K562 (cell line): Measurements from ENCODE around the gene MTPN. TPM values are rescaled to one million over a fixed set of nuclear protein-coding genes. Genes with fewer than 3 reads are reported as not detected.

Experiments
- ATAC-seq: fragments of 200-7000 bp; cut with Tn5 transposase; 3 replicates; pipeline ENCODE4 v1.9.1; 2020; ENCODE audit warnings: moderate library complexity
- BruUV-seq: library from RNA; stranded (reverse); fragments of 400-500 nt; replicated peaks from 2 replicates; lab custom pipeline; 2021; lab: Mats Ljungman, UMichigan
- CTCF ChIA-PET: fragments of 300-600 bp; formaldehyde crosslinking; extraction: SDS; loops from one replicate; lab custom pipeline; 2021; ENCODE audit warnings: low intra/inter-chr PET ratio; lab: Yijun Ruan, JAX
- POLR2A ChIA-PET: fragments of 300-600, 350-650 bp; sonication (Branson Sonifier 250); formaldehyde crosslinking; extraction: SDS; loops from one replicate; lab custom pipeline; 2021; ENCODE audit warnings: antibody characterized with exemption, inconsistent platforms; lab: Yijun Ruan, JAX
- DNase-seq, 4 experiments: peaks; one replicate each; pipeline versions ENCODE4 v3.0.0 to v3.0.0-alpha.2; 2011 to 2018; ENCODE audit warnings: low spot score in 3 of 4, mixed read lengths in 3 of 4; ENCODE audit errors: extremely low read depth in 1 of 4
- FAIRE-seq: peaks from 2 replicates; lab custom pipeline; 2011; peaks lifted over from hg19 to GRCh38; lab: Jason Lieb, UNC
- H2AFZ ChIP-seq: 2 replicates; pipeline ENCODE4 v1.6.0; 2011; ENCODE audit warnings: low read depth, low read length, control low read depth, inconsistent platforms
- H3K27ac ChIP-seq: fragments of 200-600 bp; 3 replicates; pipeline ENCODE4 v1.8.0; 2011; ENCODE audit warnings: low read depth, mild to moderate bottlenecking, control low read depth, inconsistent platforms, low read length, moderate library complexity, mixed read lengths; ENCODE audit errors: extremely low read depth
- H3K27me3 ChIP-seq, 2 experiments: fragments of 300-600 bp in 1 of 2; 2 replicates in 1 of 2; 3 replicates in 1 of 2; pipeline versions ENCODE4 v1.6.0 to v1.8.0; 2011; ENCODE audit warnings: inconsistent platforms in 2 of 2, low read length in 2 of 2, mild to moderate bottlenecking in 1 of 2, mixed read lengths in 1 of 2, moderate library complexity in 1 of 2; ENCODE audit not compliant: control insufficient read depth in 2 of 2, insufficient read depth in 2 of 2
- H3K36me3 ChIP-seq: fragments of 300-600 bp; 3 replicates; pipeline ENCODE4 v1.8.0; 2011; ENCODE audit warnings: mild to moderate bottlenecking, low read length, inconsistent platforms; ENCODE audit not compliant: control insufficient read depth, insufficient read depth
- H3K4me1 ChIP-seq, 2 experiments: fragments of 200-600 bp in 1 of 2; replicated peaks in 1 of 2; 2 replicates in 1 of 2; 3 replicates in 1 of 2; pipeline versions ENCODE4 v1.5.1 to v1.8.0; 2011; ENCODE audit warnings: inconsistent platforms in 2 of 2, low read length in 2 of 2, mild to moderate bottlenecking in 1 of 2, mixed read lengths in 1 of 2, moderate library complexity in 1 of 2; ENCODE audit not compliant: control insufficient read depth in 2 of 2, insufficient read depth in 2 of 2
- H3K4me2 ChIP-seq: 2 replicates; pipeline ENCODE4 v1.6.1; 2011; ENCODE audit warnings: low read length, control low read depth, inconsistent platforms, mixed read lengths; ENCODE audit not compliant: insufficient read depth
- H3K4me3 ChIP-seq: fragments of 200-600 bp; sonication (generic), shearing (Covaris generic); 2 replicates; pipeline ENCODE4 v1.5.1; 2016; ENCODE audit warnings: control low read depth, inconsistent platforms
- H3K79me2 ChIP-seq: fragments of 200-600 bp; 3 replicates; pipeline ENCODE4 v1.8.0; 2011; ENCODE audit warnings: low read length, inconsistent platforms; ENCODE audit not compliant: control insufficient read depth, insufficient read depth
- H3K9ac ChIP-seq, 2 experiments: 2 replicates each; pipeline versions ENCODE4 v1.6.0 to v1.6.1; 2011; ENCODE audit warnings: low read depth in 2 of 2, low read length in 2 of 2, control low read depth in 1 of 2, inconsistent platforms in 1 of 2, mild to moderate bottlenecking in 1 of 2, mixed read lengths in 1 of 2; ENCODE audit not compliant: insufficient read depth in 1 of 2
- H3K9me1 ChIP-seq: one replicate; pipeline ENCODE4 v1.6.0; 2011; ENCODE audit warnings: inconsistent platforms, mild to moderate bottlenecking, low read length, moderate library complexity; ENCODE audit not compliant: control insufficient read depth, insufficient read depth
- H3K9me3 ChIP-seq: replicated peaks from 2 replicates; pipeline ENCODE4 v1.5.1; 2011; ENCODE audit warnings: low read depth, low read length, inconsistent platforms; ENCODE audit not compliant: control insufficient read depth, insufficient read depth
- H4K20me1 ChIP-seq: replicated peaks from 2 replicates; pipeline ENCODE4 v1.6.1; 2011; ENCODE audit warnings: low read length, inconsistent platforms, mixed read lengths; ENCODE audit not compliant: control insufficient read depth, insufficient read depth
- BDP1 ChIP-seq: IDR thresholded peaks from 3 replicates; pipeline ENCODE4 v1.6.1; 2011; ENCODE audit not compliant: insufficient read length, insufficient read depth
- BRF1 ChIP-seq: IDR thresholded peaks from 3 replicates; pipeline ENCODE4 v1.6.1; 2011; ENCODE audit warnings: borderline replicate concordance, mild to moderate bottlenecking; ENCODE audit not compliant: insufficient read length; ENCODE audit errors: extremely low read depth
- GATAD2A ChIP-seq: fragments of 450-650 bp; IDR thresholded peaks from 2 replicates; pipeline ENCODE4 v1.6.1; 2017
- WGBS: fragments of 100-300 bp; shearing (Covaris generic); methylation state at CpG from one replicate; pipeline ENCODE4 v1.1.6; 2016; ENCODE audit warnings: low coverage, mixed read lengths; ENCODE audit not compliant: insufficient coverage; ENCODE audit errors: missing lambda C conversion rate; 5-methylcytosine and 5-hydroxymethylcytosine counted together
- in situ Hi-C: fragments of 300-500 bp; cut with MboI; formaldehyde crosslinking; loops from 4 replicates; pipeline ENCODE4 v1.15.0; 2018; ENCODE audit warnings: inconsistent platforms, mixed read lengths
- intact Hi-C: fragments of 100-400 bp; cut with micrococcal nuclease; formaldehyde crosslinking; loops from 2 replicates; pipeline ENCODE4 v1.14.2; 2022
- polyA plus RNA-seq, 8 experiments: library from polyadenylated mRNA; depleted of rRNA in 4 of 8; stranded (reverse) in 5 of 8; unstranded in 3 of 8; fragments of >200 nt; fragmentation: Nextera tagmentation in 2 of 8; fragmentation: Illumina TruSeq in 1 of 8; extraction: Ambion mirVana in 2 of 8; extraction: Trizol in 1 of 8; gene quantifications; 2 replicates each; pipeline versions ENCODE4 v1.2.1 to v1.2.3, GENCODE V29; 2011 to 2014; ENCODE audit warnings: inconsistent platforms in 1 of 8, missing spikeins in 1 of 8
- total RNA-seq, 7 experiments: library from RNA; depleted of rRNA in 6 of 7; stranded (reverse); fragments of >200 nt in 6 of 7; fragmentation: Illumina TruSeq in 2 of 7; extraction: Trizol in 2 of 7; gene quantifications; 2 replicates each; pipeline versions ENCODE4 v1.2.1 to v1.2.3, GENCODE V29; 2011 to 2021; ENCODE audit warnings: low replicate concordance in 1 of 7
- TF ChIP-seq, protein P1 (sequence below): fragments of 250-450 bp; sonication (Bioruptor Pico); IDR thresholded peaks from 2 replicates; pipeline ENCODE4 v1.5.0; 2021; ENCODE audit warnings: mild to moderate bottlenecking, moderate library complexity
- TF ChIP-seq, protein P2 (sequence below): sonication (generic); formaldehyde crosslinking; IDR thresholded peaks from 2 replicates; pipeline ENCODE4 v1.8.0; 2023; ENCODE audit warnings: mild to moderate bottlenecking, missing genetic modification reagents
- TF ChIP-seq, protein P3 (sequence below): sonication (generic); formaldehyde crosslinking; IDR thresholded peaks from 2 replicates; pipeline ENCODE4 v1.8.0; 2022; ENCODE audit warnings: missing genetic modification reagents, mild to moderate bottlenecking, moderate library complexity, borderline replicate concordance

MTPN gene
- total and polyA plus RNA-seq, 9 of the 15 experiments (the other 6 are each of a cell fraction or from before 2014, with no cell fraction given): 68.5 to 261 (median 156) TPM

DNA sequence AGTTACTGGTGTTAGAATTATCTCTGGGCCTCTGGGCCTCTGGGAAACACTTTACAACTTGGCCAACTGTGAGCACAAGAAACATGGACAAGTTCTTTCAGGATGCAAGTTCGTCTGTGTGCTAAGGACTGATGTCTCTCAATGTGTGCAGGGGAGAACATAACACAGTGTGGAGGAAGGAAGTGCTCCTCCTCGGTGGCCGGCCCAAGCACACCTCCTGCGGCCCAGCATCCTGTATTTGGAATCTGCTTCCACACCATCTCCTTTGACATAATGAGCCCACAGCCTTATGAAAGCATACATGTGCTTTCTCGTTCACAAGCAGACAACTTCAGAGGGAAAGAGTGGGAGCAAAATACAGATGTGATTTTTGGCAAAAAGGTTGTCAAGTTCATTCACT is 59.0 kb downstream of the MTPN start:
- Histone ChIP-seq H3K27ac (no peak overlapping the region), H3K79me2 (no peaks in the 10 kb centered on the region)
- FAIRE-seq: no peak
- POLR2A ChIA-PET: no interaction called here
- no TSS peak for BruUV-seq
- in situ Hi-C loops: no loop called here
- TF ChIP-seq, protein P1, sequence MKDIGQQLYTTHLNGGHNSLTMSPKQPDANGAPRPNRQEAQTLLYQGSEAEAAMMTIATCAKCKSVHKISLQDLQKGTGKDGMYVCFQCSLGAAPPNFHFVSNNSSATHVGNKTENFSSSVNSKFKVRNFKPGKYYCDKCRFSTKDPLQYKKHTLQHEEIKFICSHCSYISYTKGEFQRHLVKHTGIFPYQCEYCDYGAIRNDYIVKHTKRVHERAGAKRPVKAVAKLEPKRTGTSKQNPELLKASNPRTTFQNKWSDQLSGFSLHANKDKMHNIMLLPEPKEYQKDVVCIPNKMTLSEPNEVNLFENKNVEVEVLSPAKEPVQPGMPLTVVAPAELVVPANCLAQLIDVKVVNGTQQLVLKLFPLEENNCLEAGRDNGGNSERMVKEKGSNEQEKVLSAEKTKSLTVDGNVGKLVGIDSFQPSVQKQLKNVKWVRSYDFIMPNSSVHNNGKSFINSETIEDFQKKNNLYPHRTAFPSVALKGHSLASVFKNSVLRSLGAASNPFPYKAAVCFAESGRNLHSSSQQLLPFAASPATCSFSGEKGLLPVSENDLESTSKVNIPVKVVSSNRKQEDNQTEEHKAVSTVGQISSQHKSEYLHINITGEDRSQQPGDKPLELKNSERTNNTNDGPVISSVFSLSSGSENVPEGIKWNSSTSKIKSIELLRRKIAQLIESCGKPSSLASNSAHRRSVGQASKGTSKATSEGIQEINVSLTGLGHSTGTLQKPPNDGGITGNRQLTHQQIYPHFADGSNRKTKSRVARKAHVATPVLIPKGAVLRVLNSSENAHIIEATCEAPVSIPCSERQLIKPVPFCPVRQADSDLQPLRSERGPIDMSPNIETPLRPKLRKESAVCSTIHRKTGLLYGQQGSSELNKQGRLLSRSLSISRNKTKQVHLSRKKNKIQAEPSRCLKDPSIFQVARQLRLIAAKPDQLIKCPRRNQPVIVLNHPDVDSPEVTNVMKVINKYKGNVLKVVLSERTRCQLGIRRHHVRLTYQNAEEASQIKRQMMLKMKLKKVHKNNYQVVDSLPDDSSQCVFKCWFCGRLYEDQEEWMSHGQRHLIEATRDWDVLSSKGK (CRISPR knock-in tag): no peak
- no peak for TF ChIP-seq BRF1
- no peak for TF ChIP-seq GATAD2A
- no peak for TF ChIP-seq BDP1
- TF ChIP-seq, protein P2, sequence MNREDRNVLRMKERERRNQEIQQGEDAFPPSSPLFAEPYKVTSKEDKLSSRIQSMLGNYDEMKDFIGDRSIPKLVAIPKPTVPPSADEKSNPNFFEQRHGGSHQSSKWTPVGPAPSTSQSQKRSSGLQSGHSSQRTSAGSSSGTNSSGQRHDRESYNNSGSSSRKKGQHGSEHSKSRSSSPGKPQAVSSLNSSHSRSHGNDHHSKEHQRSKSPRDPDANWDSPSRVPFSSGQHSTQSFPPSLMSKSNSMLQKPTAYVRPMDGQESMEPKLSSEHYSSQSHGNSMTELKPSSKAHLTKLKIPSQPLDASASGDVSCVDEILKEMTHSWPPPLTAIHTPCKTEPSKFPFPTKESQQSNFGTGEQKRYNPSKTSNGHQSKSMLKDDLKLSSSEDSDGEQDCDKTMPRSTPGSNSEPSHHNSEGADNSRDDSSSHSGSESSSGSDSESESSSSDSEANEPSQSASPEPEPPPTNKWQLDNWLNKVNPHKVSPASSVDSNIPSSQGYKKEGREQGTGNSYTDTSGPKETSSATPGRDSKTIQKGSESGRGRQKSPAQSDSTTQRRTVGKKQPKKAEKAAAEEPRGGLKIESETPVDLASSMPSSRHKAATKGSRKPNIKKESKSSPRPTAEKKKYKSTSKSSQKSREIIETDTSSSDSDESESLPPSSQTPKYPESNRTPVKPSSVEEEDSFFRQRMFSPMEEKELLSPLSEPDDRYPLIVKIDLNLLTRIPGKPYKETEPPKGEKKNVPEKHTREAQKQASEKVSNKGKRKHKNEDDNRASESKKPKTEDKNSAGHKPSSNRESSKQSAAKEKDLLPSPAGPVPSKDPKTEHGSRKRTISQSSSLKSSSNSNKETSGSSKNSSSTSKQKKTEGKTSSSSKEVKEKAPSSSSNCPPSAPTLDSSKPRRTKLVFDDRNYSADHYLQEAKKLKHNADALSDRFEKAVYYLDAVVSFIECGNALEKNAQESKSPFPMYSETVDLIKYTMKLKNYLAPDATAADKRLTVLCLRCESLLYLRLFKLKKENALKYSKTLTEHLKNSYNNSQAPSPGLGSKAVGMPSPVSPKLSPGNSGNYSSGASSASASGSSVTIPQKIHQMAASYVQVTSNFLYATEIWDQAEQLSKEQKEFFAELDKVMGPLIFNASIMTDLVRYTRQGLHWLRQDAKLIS: no peak
- TF ChIP-seq, protein P3, sequence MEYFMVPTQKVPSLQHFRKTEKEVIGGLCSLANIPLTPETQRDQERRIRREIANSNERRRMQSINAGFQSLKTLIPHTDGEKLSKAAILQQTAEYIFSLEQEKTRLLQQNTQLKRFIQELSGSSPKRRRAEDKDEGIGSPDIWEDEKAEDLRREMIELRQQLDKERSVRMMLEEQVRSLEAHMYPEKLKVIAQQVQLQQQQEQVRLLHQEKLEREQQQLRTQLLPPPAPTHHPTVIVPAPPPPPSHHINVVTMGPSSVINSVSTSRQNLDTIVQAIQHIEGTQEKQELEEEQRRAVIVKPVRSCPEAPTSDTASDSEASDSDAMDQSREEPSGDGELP (CRISPR knock-in tag): 0 out of 2 replicates have a peak, but pooled peaks have one; percentile 0
- TF ChIP-seq, all 486 proteins: peak for 1
- Histone ChIP-seq H3K4me1 (peaks cover 2% of the 10 kb centered on the region in 2 experiments; a peak in 2 of 5 replicates), H3K27me3 (no peaks in the 10 kb centered on the region), H3K9ac (no peak overlapping the region), H3K4me2 (no peak overlapping the region), H2AFZ (no peak overlapping the region), H3K9me1 (no peaks in the 10 kb centered on the region), H3K9me3 (0 out of 2 replicates have a peak, but pooled peaks cover 4% of the 10 kb centered on the region), H4K20me1 (no peaks in the 10 kb centered on the region), H3K4me3 (no peak overlapping the region), H3K36me3 (no peaks in the 10 kb centered on the region; the same call in 2 of the 3 replicates)
- intact Hi-C loops: no loop called here
- ATAC-seq (no peak; the same call in 2 of the 3 replicates), DNase-seq (no peak)
- 65% methylated on average over 5 of the region's 5 CpGs for whole genome bisulfite sequencing
- CTCF ChIA-PET: no interaction called here
